Loucy (cell line): ENCODE data around the gene SPATA17.
A peak's percentile ranks its signal among the peaks of the same experiment; 100 is the strongest.

Experiments
- H2AFZ ChIP-seq: fragments of 200-600 bp; sonication (generic); 2 replicates; pipeline ENCODE4 v1.6.0; 2016; ENCODE audit warnings: antibody characterized with exemption, mild to moderate bottlenecking, low read length, moderate library complexity
- H3F3A ChIP-seq: fragments of 200-600 bp; 2 replicates; pipeline ENCODE4 v1.6.0; 2016; ENCODE audit warnings: antibody characterized with exemption, low read depth, mild to moderate bottlenecking
- H3K27me3 ChIP-seq: fragments of 200-600 bp; sonication (generic); 2 replicates; pipeline ENCODE4 v1.6.1; 2014; ENCODE audit warnings: low read length, mild to moderate bottlenecking; ENCODE audit not compliant: insufficient read depth, poor library complexity, severe bottlenecking
- H3K36me3 ChIP-seq: fragments of 200-600 bp; sonication (generic); 2 replicates; pipeline ENCODE4 v1.6.1; 2016; ENCODE audit warnings: low read length; ENCODE audit not compliant: insufficient read depth
- H3K4me1 ChIP-seq: fragments of 200-600 bp; sonication (generic); 2 replicates; pipeline ENCODE4 v1.5.1; 2014; ENCODE audit warnings: low read length, mild to moderate bottlenecking; ENCODE audit not compliant: insufficient read depth, poor library complexity, severe bottlenecking
- H3K4me2 ChIP-seq: fragments of 200-600 bp; sonication (generic); 2 replicates; pipeline ENCODE4 v1.6.0; 2014; ENCODE audit warnings: antibody characterized with exemption, low read length, low read depth, mild to moderate bottlenecking; ENCODE audit not compliant: poor library complexity, severe bottlenecking
- H3K4me3 ChIP-seq: fragments of 200-600 bp; sonication (generic); 2 replicates; pipeline ENCODE4 v1.5.1; 2014; ENCODE audit warnings: low read length, mild to moderate bottlenecking, mixed read lengths; ENCODE audit not compliant: poor library complexity, severe bottlenecking
- H3K79me2 ChIP-seq: fragments of 200-600 bp; sonication (generic); 2 replicates; pipeline ENCODE4 v1.6.1; 2014; ENCODE audit warnings: low read length; ENCODE audit not compliant: insufficient read depth
- H3K9ac ChIP-seq: fragments of 200-600 bp; sonication (generic); 2 replicates; pipeline ENCODE4 v1.6.0; 2014; ENCODE audit warnings: mild to moderate bottlenecking, low read depth, low read length, moderate library complexity; ENCODE audit not compliant: poor library complexity, severe bottlenecking
- H3K9me2 ChIP-seq: fragments of 200-600 bp; sonication (generic); replicated peaks from 2 replicates; pipeline ENCODE4 v1.6.1; 2016; ENCODE audit warnings: low read depth, low read length, mixed read lengths
- H3K9me3 ChIP-seq: fragments of 200-600 bp; sonication (generic); 2 replicates; pipeline ENCODE4 v1.6.1; 2014; ENCODE audit warnings: mild to moderate bottlenecking, antibody characterized with exemption, low read length, low read depth; ENCODE audit not compliant: insufficient read depth
- H4K20me1 ChIP-seq: fragments of 200-600 bp; sonication (generic); 2 replicates; pipeline ENCODE4 v1.6.0; 2014; ENCODE audit warnings: antibody characterized with exemption, low read length, mild to moderate bottlenecking; ENCODE audit not compliant: insufficient read depth, poor library complexity, severe bottlenecking
- CTCF ChIP-seq: fragments of 200-600 bp; sonication (generic); conservative IDR thresholded peaks from 2 replicates; pipeline ENCODE4 v1.5.1; 2014; ENCODE audit warnings: mild to moderate bottlenecking, antibody characterized with exemption, low read length
- EZH2phosphoT487 ChIP-seq: fragments of 200-600 bp; IDR thresholded peaks from 2 replicates; pipeline ENCODE4 v1.6.1; 2018; ENCODE audit warnings: antibody characterized with exemption, mild to moderate bottlenecking, moderate library complexity, borderline replicate concordance

Gene SPATA17

GRCh38 chr1:217647791-217648190, 16.6 kb downstream of the SPATA17 start:
- 0 out of 2 replicates have a peak, but pooled peaks cover 5% of the 10 kb centered on the region for H3K9me2 ChIP-seq
- no peaks in the 10 kb centered on the region for H3K79me2 ChIP-seq
- TF ChIP-seq EZH2phosphoT487 (no peak), CTCF (no peak)
- no peak overlapping the region for H2AFZ ChIP-seq
- no peaks in the 10 kb centered on the region for H4K20me1 ChIP-seq
- H3K9ac ChIP-seq: no peak overlapping the region
- no peaks in the 10 kb centered on the region for H3K27me3 ChIP-seq
- no peaks in the 10 kb centered on the region for H3F3A ChIP-seq
- H3K4me2 ChIP-seq: no peak overlapping the region
- no peak overlapping the region for H3K4me3 ChIP-seq
- no peaks in the 10 kb centered on the region for H3K36me3 ChIP-seq
- H3K4me1 ChIP-seq: no peaks in the 10 kb centered on the region
- H3K9me3 ChIP-seq: no peaks in the 10 kb centered on the region

- H3K9me3 ChIP-seq: no peaks in the 10 kb centered on the region
- H2AFZ ChIP-seq: no peak overlapping the region
- H3K4me2 ChIP-seq: no peak overlapping the region
- H3K36me3 ChIP-seq: no peaks in the 10 kb centered on the region
- no peaks in the 10 kb centered on the region for H3K9me2 ChIP-seq
- TF ChIP-seq CTCF (no peak), EZH2phosphoT487 (no peak)
- no peaks in the 10 kb centered on the region for H3K4me1 ChIP-seq
- H4K20me1 ChIP-seq: no peaks in the 10 kb centered on the region
- no peaks in the 10 kb centered on the region for H3F3A ChIP-seq
- H3K79me2 ChIP-seq: no peaks in the 10 kb centered on the region
- no peak overlapping the region for H3K9ac ChIP-seq
- no peak overlapping the region for H3K4me3 ChIP-seq
- H3K27me3 ChIP-seq: no peaks in the 10 kb centered on the region
These were observed 19.5 kb downstream of the SPATA17 start for GRCh38 chr1:217650674-217651073.

- Histone ChIP-seq H3K9ac (no peak overlapping the region), H4K20me1 (no peaks in the 10 kb centered on the region), H3K4me3 (no peak overlapping the region), H3K4me2 (no peak overlapping the region), H2AFZ (no peak overlapping the region), H3K9me3 (no peaks in the 10 kb centered on the region), H3K36me3 (no peaks in the 10 kb centered on the region), H3F3A (no peaks in the 10 kb centered on the region), H3K79me2 (no peaks in the 10 kb centered on the region), H3K4me1 (no peaks in the 10 kb centered on the region), H3K27me3 (no peaks in the 10 kb centered on the region), H3K9me2 (no peaks in the 10 kb centered on the region)
- TF ChIP-seq EZH2phosphoT487: no peak
- peak; percentile 59 for TF ChIP-seq CTCF
These were observed 29.4 kb downstream of the SPATA17 start for GRCh38 chr1:217660353-217661062.
